ENCODE results near the gene COA8. TPM values are rescaled to one million over a fixed set of nuclear protein-coding genes. Genes with fewer than 3 reads are reported as not detected.
"Not testable (repeated sequence)": the region's sequence is repeated elsewhere in the genome, so short reads cannot be mapped to it uniquely, and the experiment has no call there.

COA8 gene
- total RNA-seq, 1 donor from 2014 or later, result 25.9 TPM

- intact Hi-C loops (cut with micrococcal nuclease), result not testable (repeated sequence)
These were observed 37.1 kb upstream of the COA8 start for GRCh38 chr14:103525430-103526246.

GRCh38 chr14:103526247-103526913 lies 36.4 kb upstream of the COA8 start:
- intact Hi-C loops (cut with micrococcal nuclease), result no loop called here

GRCh38 chr14:103526914-103527248 lies 35.9 kb upstream of the COA8 start:
- intact Hi-C loops (cut with micrococcal nuclease), result no loop called here

GRCh38 chr14:103527408-103528145 lies 35.2 kb upstream of the COA8 start:
- intact Hi-C loops (cut with micrococcal nuclease), result loop anchor here (2.0 kb wide), 1 partner anchor 35 kb away; the partner anchor contains the start of genes BAG5 and COA8

- intact Hi-C loops (cut with micrococcal nuclease), result loop anchor here (2.0 kb wide), 1 partner anchor 35 kb away; the partner anchor contains the start of genes BAG5 and COA8
These were observed 34.6 kb upstream of the COA8 start for GRCh38 chr14:103528146-103528586.

- intact Hi-C loops (cut with micrococcal nuclease), result loop anchor here (2.0 kb wide), 1 partner anchor 34 kb away; the partner anchor contains the start of genes BAG5 and COA8
These were observed 34.0 kb upstream of the COA8 start, which contains the start of gene TRMT61A for GRCh38 chr14:103528587-103529382. Gene TRMT61A, plus strand, starts transcription at chr14:103529196. Its CDS starts 783 bp downstream, at chr14:103529979.

GRCh38 chr14:103529383-103530365 lies 33.1 kb upstream of the COA8 start:
- intact Hi-C loops (cut with micrococcal nuclease), result loop anchor here (2.0 kb wide), 1 partner anchor 33 kb away; the partner anchor contains the start of genes BAG5 and COA8

GRCh38 chr14:103530390-103530789 lies 32.4 kb upstream of the COA8 start:
- intact Hi-C loops (cut with micrococcal nuclease), result no loop called here

GRCh38 chr14:103530831-103531230 lies 31.9 kb upstream of the COA8 start:
- intact Hi-C loops (cut with micrococcal nuclease), result no loop called here

- intact Hi-C loops (cut with micrococcal nuclease), result no loop called here
These were observed 31.1 kb upstream of the COA8 start for GRCh38 chr14:103531421-103532215.

- intact Hi-C loops (cut with micrococcal nuclease), result no loop called here
These were observed 30.3 kb upstream of the COA8 start for GRCh38 chr14:103532216-103533136.

- intact Hi-C loops (cut with micrococcal nuclease), result no loop called here
These were observed 29.4 kb upstream of the COA8 start for GRCh38 chr14:103533137-103533998.

GRCh38 chr14:103533999-103534575 lies 28.7 kb upstream of the COA8 start:
- intact Hi-C loops (cut with micrococcal nuclease), result no loop called here

GRCh38 chr14:103534576-103535061 lies 28.1 kb upstream of the COA8 start:
- intact Hi-C loops (cut with micrococcal nuclease), result no loop called here

GRCh38 chr14:103535081-103535890 lies 27.5 kb upstream of the COA8 start:
- intact Hi-C loops (cut with micrococcal nuclease), result no loop called here
